GM12892 (cell line): ENCODE data around the gene RNF152.

Experiments used
- POLR2A ChIP-seq: IDR thresholded peaks from 2 replicates; pipeline ENCODE4 v1.6.1; 2011; ENCODE audit warnings: low read depth, low read length, control low read depth
- POLR2AphosphoS5 ChIP-seq: IDR thresholded peaks from 2 replicates; pipeline ENCODE4 v1.6.1; 2011; ENCODE audit warnings: low read depth, low read length, control low read depth

- TF ChIP-seq POLR2A, result no peak
- TF ChIP-seq POLR2AphosphoS5, result no peak
These were observed 42.1 kb downstream of the RNF152 start for GRCh38 chr18:61850756-61851155.
